Fibroblast of peridontal ligament (primary cell): Measurements from ENCODE around the gene VWDE.

Experiments
- DNase-seq: peaks from one replicate; pipeline ENCODE4 v3.0.0-alpha.2; 2010; ENCODE audit errors: extremely low read depth

Gene VWDE

DNA sequence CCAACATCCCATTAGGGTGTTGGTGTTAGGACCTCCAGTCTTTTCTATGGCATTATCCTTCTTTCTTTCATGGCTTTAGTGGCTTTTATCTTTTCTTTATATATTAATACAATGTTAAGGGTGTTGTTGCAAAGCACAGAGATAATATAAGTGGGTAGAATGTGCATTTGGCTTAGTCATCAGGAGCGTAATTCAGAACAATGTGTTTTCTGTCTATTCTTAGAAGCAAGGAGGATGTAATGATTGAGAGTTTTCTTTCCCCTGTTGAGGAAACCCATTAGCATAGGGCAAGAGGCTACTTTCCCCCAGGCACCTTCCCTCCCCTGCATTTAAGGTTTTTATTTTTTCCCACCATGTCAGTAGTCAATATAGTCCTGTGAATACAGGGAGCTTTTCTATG is 112.9 kb downstream of the VWDE start:
- no peak for DNase-seq

DNA sequence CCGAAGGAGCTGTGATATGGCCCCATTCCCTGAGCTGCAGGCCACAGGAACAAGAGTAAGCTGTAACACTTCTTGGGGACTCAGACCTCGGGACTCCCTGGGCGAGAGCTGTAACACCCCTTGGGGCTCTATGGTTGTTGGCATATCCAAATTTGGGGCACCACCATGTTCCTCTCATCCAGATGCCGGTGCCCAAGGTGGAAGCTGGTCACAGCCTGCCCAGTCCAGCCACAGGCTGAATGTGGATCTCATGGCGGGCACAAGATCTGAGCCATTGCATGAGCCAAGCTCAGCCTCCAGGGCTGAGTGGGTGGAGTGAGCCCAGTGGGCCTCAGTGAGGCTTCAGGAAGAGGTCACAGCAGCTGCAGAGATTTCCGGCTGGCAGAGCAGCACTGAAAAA is 113.7 kb downstream of the VWDE start:
- DNase-seq: no peak

DNA sequence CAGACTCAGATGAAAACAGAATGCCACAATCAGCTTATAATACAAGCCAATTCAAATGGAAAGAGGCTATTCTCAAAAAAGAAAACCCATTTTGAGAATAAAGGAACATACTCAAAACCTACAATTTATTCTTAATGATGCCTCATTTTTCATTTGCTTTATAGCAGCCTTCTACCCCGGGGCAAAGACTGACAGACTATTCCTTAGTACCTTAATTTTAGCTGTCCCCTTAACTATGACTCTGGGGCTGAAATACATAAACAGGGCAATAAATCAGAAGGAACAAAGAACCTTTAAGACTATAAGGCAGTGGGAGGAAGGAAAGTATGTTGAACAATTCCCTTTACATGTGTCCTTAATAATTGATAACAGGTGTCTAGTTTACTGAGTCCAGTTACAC is 115.8 kb downstream of the VWDE start:
- DNase-seq: no peak

DNA sequence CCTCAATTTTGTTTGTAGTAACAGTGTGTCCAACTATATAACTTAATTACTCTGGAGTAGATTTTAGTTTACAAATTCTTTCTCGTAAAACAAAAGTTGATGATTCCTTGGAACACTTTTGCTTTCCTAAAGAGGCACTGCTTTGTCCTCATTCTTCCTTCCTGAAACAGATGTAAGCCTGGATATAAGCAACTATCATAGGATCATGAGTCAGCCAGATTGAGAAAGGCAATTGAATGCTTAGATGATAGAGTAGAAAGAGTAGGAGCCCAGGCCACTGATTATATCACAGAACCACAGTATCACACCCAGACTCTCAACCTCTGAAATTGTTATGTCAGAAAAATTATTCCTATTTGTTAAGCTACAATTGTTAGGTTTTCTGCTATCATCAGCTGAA is 122.6 kb downstream of the VWDE start:
- DNase-seq: peak; percentile 2
